CD14-positive monocyte (primary cell): Measurements from ENCODE around the gene HLA-DOB. TPM values are rescaled to one million over a fixed set of nuclear protein-coding genes. Genes with fewer than 3 reads are reported as not detected.

ENCODE experiments used
- DNase-seq, 3 donors: peaks; one replicate each; pipeline ENCODE4 v3.0.0-alpha.2; 2011 to 2022
- H2AFZ ChIP-seq: 2 replicates; pipeline ENCODE4 v1.6.0; 2012; ENCODE audit warnings: mild to moderate bottlenecking, low read depth, low read length, inconsistent platforms; ENCODE audit not compliant: insufficient read depth, poor library complexity, severe bottlenecking
- H3K27ac ChIP-seq, 2 donors: 1 replicate in 1 of 2; 2 replicates in 1 of 2; pipeline ENCODE4 v1.5.1; 2012 to 2013; ENCODE audit warnings: low read length in 2 of 2, control low read depth in 1 of 2, inconsistent platforms in 1 of 2, low read depth in 1 of 2, mild to moderate bottlenecking in 1 of 2
- H3K27me3 ChIP-seq, 2 donors: one replicate each; pipeline versions ENCODE4 v1.6.0 to v1.6.1; 2011 to 2013; ENCODE audit warnings: low read length in 2 of 2; ENCODE audit not compliant: control insufficient read depth in 2 of 2, insufficient read depth in 2 of 2
- H3K36me3 ChIP-seq, 2 donors: replicated peaks in 1 of 2; 1 replicate in 1 of 2; 2 replicates in 1 of 2; pipeline versions ENCODE4 v1.5.1 to v1.6.1; 2012 to 2013; ENCODE audit warnings: low read length in 2 of 2, control low read depth in 1 of 2, inconsistent platforms in 1 of 2, mild to moderate bottlenecking in 1 of 2; ENCODE audit not compliant: insufficient read depth in 2 of 2, control insufficient read depth in 1 of 2
- H3K4me1 ChIP-seq, 2 donors: 1 replicate in 1 of 2; 2 replicates in 1 of 2; pipeline versions ENCODE4 v1.5.1 to v1.6.1; 2012 to 2013; ENCODE audit warnings: low read length in 2 of 2, control low read depth in 1 of 2, inconsistent platforms in 1 of 2, mild to moderate bottlenecking in 1 of 2, moderate library complexity in 1 of 2; ENCODE audit not compliant: insufficient read depth in 2 of 2, control insufficient read depth in 1 of 2
- H3K4me2 ChIP-seq: replicated peaks from 2 replicates; pipeline ENCODE3; 2012; ENCODE audit warnings: low read length, moderate library complexity, mild to moderate bottlenecking; ENCODE audit not compliant: poor library complexity, severe bottlenecking; ENCODE audit errors: extremely low read depth
- H3K4me3 ChIP-seq, 3 experiments: fragments of 200-600 bp in 1 of 3; sonication (generic) in 1 of 3; replicated peaks in 1 of 3; 1 replicate in 2 of 3; 2 replicates in 1 of 3; pipeline ENCODE4 v1.5.1; 2011 to 2013; ENCODE audit warnings: low read length in 3 of 3, mild to moderate bottlenecking in 3 of 3, control low read depth in 2 of 3, low read depth in 2 of 3, inconsistent platforms in 1 of 3, moderate library complexity in 1 of 3
- H3K79me2 ChIP-seq: 2 replicates; pipeline ENCODE4 v1.6.0; 2012; ENCODE audit warnings: mild to moderate bottlenecking, control low read depth, inconsistent platforms, low read length, moderate library complexity; ENCODE audit not compliant: insufficient read depth
- H3K9ac ChIP-seq: 2 replicates; pipeline ENCODE4 v1.6.0; 2017; ENCODE audit warnings: low read length, mild to moderate bottlenecking; ENCODE audit not compliant: insufficient read depth, poor library complexity, severe bottlenecking
- H3K9me3 ChIP-seq, 2 donors: replicated peaks in 1 of 2; 1 replicate in 1 of 2; 2 replicates in 1 of 2; pipeline versions ENCODE4 v1.5.1 to v1.6.1; 2012 to 2013; ENCODE audit warnings: low read length in 2 of 2, control low read depth in 1 of 2; ENCODE audit not compliant: control insufficient read depth in 1 of 2, insufficient read depth in 1 of 2
- H4K20me1 ChIP-seq: 2 replicates; pipeline ENCODE4 v1.6.0; 2012; ENCODE audit warnings: mild to moderate bottlenecking, low read length, control low read depth, moderate library complexity; ENCODE audit not compliant: insufficient read depth
- H3K27ac Mint-ChIP-seq, 7 donors: one replicate each; pipeline ENCODE4 v1.8.0; 2020; ENCODE audit warnings: mild to moderate bottlenecking in 7 of 7, mixed read lengths in 7 of 7, moderate library complexity in 6 of 7, inconsistent platforms in 2 of 7
- H3K27me3 Mint-ChIP-seq, 3 donors: one replicate each; pipeline ENCODE4 v1.8.0; 2021 to 2022; ENCODE audit warnings: low read depth in 3 of 3, mild to moderate bottlenecking in 3 of 3, mixed read lengths in 3 of 3, moderate library complexity in 3 of 3, inconsistent platforms in 1 of 3
- H3K36me3 Mint-ChIP-seq, 2 donors: one replicate each; pipeline ENCODE4 v1.8.0; 2020; ENCODE audit warnings: mixed read lengths in 2 of 2, inconsistent platforms in 1 of 2, mild to moderate bottlenecking in 1 of 2
- H3K4me1 Mint-ChIP-seq: one replicate; pipeline ENCODE4 v1.8.0; 2020; ENCODE audit warnings: mild to moderate bottlenecking, mixed read lengths
- H3K4me3 Mint-ChIP-seq, 2 donors: one replicate each; pipeline ENCODE4 v1.8.0; 2020; ENCODE audit warnings: mild to moderate bottlenecking in 2 of 2, mixed read lengths in 2 of 2, moderate library complexity in 1 of 2
- H3K9me3 Mint-ChIP-seq, 7 donors: one replicate each; pipeline ENCODE4 v1.8.0; 2020 to 2022; ENCODE audit warnings: mixed read lengths in 7 of 7, mild to moderate bottlenecking in 6 of 7, moderate library complexity in 6 of 7, inconsistent platforms in 2 of 7
- CTCF ChIP-seq: fragments of 200-600 bp; IDR thresholded peaks from one replicate; pipeline ENCODE4 v1.8.0; 2022; ENCODE audit warnings: antibody characterized with exemption, mild to moderate bottlenecking
- WGBS: methylation state at CpG from one replicate; pipeline ENCODE4 v1.1.5; 2013; ENCODE audit warnings: missing lambda C conversion rate; ENCODE audit not compliant: insufficient coverage; 5-methylcytosine and 5-hydroxymethylcytosine counted together
- intact Hi-C, 2 donors: fragments of 100-400 bp; cut with micrococcal nuclease; formaldehyde crosslinking; loops; one replicate each; pipeline versions ENCODE4 v1.15.0 to v1.15.1; 2023
- polyA plus RNA-seq, 3 donors: library from polyadenylated mRNA; depleted of rRNA in 1 of 3; unstranded in 2 of 3; stranded (reverse) in 1 of 3; fragments of 300-500 nt in 2 of 3; fragments of >200 nt in 1 of 3; fragmentation: Illumina TruSeq in 2 of 3; gene quantifications; 1 replicate in 2 of 3; 2 replicates in 1 of 3; pipeline ENCODE4 v1.2.3, GENCODE V29; 2012 to 2021

The HLA-DOB gene
- polyA plus RNA-seq, 3 donors = 0.25 to 6.2 (median 0.64) TPM

GRCh38 chr6:32764048-32764447 is 52.8 kb downstream of the HLA-DOB start:
- Histone ChIP-seq H4K20me1 (no peaks in the 10 kb centered on the region), H3K9me3 (no peaks in the 10 kb centered on the region), H3K79me2 (no peaks in the 10 kb centered on the region), H3K36me3 (peaks cover 0 to under 1% of the 10 kb centered on the region in 2 donors), H2AFZ (no peak overlapping the region), H3K4me2 (no peak overlapping the region), H3K27me3 (peaks cover 4 to 30% of the 10 kb centered on the region in 2 donors), H3K27ac (no peak overlapping the region), H3K4me1 (peaks cover 4 to 19% of the 10 kb centered on the region in 2 donors), H3K9ac (no peak overlapping the region), H3K4me3 (no peak overlapping the region)
- Mint-ChIP-seq H3K27ac (peak overlapping the region in 1 of 7 donors; percentile 68), H3K4me1 (peaks cover 20% of the 10 kb centered on the region), H3K36me3 (peaks cover 0 to 3% of the 10 kb centered on the region in 2 donors), H3K9me3 (peaks cover 0 to 3% (median 0%) of the 10 kb centered on the region in 7 donors), H3K4me3 (no peak overlapping the region), H3K27me3 (peaks cover 23 to 37% (median 23%) of the 10 kb centered on the region in 3 donors)
- no CpG with 5 or more reads among the region's 1 CpG for WGBS
- intact Hi-C loops = no loop called here
- peak in 1 of 3 donors; percentile 5 for DNase-seq
- no peak for TF ChIP-seq CTCF

DNA sequence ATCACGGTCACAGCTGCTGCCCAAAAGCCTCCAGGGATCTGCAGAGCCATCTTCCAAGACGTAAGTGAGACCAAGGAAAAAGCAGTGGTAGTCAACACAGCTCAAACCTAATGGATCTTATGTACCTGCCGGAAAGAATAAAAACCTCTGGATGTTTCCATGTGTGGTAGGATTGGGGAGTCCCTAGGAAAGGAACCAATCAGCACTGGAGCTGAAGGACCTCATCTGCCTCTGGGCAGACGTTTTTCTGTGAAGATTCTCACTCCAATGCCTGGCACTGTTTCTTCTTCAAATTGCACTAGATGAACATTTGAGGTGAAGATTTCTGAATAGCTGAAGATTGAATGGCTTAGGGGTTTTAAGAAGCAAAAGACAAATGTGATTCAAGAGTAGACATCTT is 53.4 kb downstream of the HLA-DOB start, which contains the start of gene HLA-DQB2:
TSS of gene HLA-DQB2 (minus strand) at position 112 of the 400 bp plus-strand sequence. CDS start at position 50, 62 bp downstream.
- no peak for TF ChIP-seq CTCF
- peak in 2 of 3 donors; percentile 25 for DNase-seq
- no peaks in the 10 kb centered on the region for H4K20me1 ChIP-seq
- Mint-ChIP-seq H3K4me1 (peaks cover 20% of the 10 kb centered on the region), H3K36me3 (peaks cover 0 to 6% of the 10 kb centered on the region in 2 donors), H3K27ac (peak within 1 kb of the TSS in 3 of 7 donors; percentile 36 to 68 (median 38)), H3K27me3 (peaks cover 19 to 32% (median 23%) of the 10 kb centered on the region in 3 donors), H3K4me3 (peak within 1 kb of the TSS; percentile 22 to 61), H3K9me3 (peaks cover 0 to 3% (median 0%) of the 10 kb centered on the region in 7 donors)
- no peaks in the 10 kb centered on the region for H3K79me2 ChIP-seq
- H3K4me2 ChIP-seq = no peak within 1 kb of the TSS
- intact Hi-C loops = no loop called here
- H2AFZ ChIP-seq = no peak within 1 kb of the TSS
- 50% methylated on average over 2 of the region's 4 CpGs for WGBS
- H3K4me3 ChIP-seq = no peak within 1 kb of the TSS
- peaks cover 4 to 24% of the 10 kb centered on the region in 2 donors for H3K27me3 ChIP-seq
- peaks cover 4 to 19% of the 10 kb centered on the region in 2 donors for H3K4me1 ChIP-seq
- no peak within 1 kb of the TSS for H3K9ac ChIP-seq
- H3K27ac ChIP-seq = no peak within 1 kb of the TSS
- H3K36me3 ChIP-seq = peaks cover 0 to 4% of the 10 kb centered on the region in 2 donors
- no peaks in the 10 kb centered on the region for H3K9me3 ChIP-seq

Other genes starting within 250 kb of the HLA-DOB start
- 1,000 to 10,000 TPM in 2 of 3 donors, 100 to 1,000 TPM in 1; 928 to 2,792 (median 2,645) TPM for gene HLA-DRB1, start 227.2 kb downstream of the HLA-DOB start, polyA plus RNA-seq
- 100 to 1,000 TPM in 2 of 3 donors, 10 to 100 TPM in 1; 98.1 to 191 (median 117) TPM for gene HLA-DQA1, start 179.6 kb downstream of the HLA-DOB start, polyA plus RNA-seq
- 100 to 1,000 TPM in 2 of 3 donors, 10 to 100 TPM in 1; 66.7 to 638 (median 246) TPM for gene HLA-DQB1, start 150.3 kb downstream of the HLA-DOB start, polyA plus RNA-seq
- gene HLA-DQA2, start 75.6 kb downstream of the HLA-DOB start, polyA plus RNA-seq = 10 to 100 TPM in 2 of 3 donors, under 1 TPM in 1; 0.24 to 53.5 (median 15.5) TPM
- 10 to 100 TPM in 1 of 3 donors, 1 to 10 TPM in 1, not detected in 1; 4.4 to 37.5 TPM for gene HLA-DQB2, start 53.5 kb downstream of the HLA-DOB start, polyA plus RNA-seq
- gene TAP2, start 21.7 kb upstream of the HLA-DOB start, polyA plus RNA-seq = 10 to 100 TPM; 12.6 to 48.7 (median 25.9) TPM
- gene PSMB8, start 27.0 kb upstream of the HLA-DOB start, polyA plus RNA-seq = 100 to 1,000 TPM; 164 to 534 (median 487) TPM
- 100 to 1,000 TPM; 119 to 221 (median 204) TPM for gene TAP1, start 36.7 kb upstream of the HLA-DOB start, polyA plus RNA-seq
- gene PSMB9, start 37.2 kb upstream of the HLA-DOB start, polyA plus RNA-seq = 100 to 1,000 TPM; 204 to 405 (median 350) TPM
- 100 to 1,000 TPM; 510 to 924 (median 726) TPM for gene HLA-DMB, start 124.0 kb upstream of the HLA-DOB start, polyA plus RNA-seq
- gene HLA-DMA, start 136.1 kb upstream of the HLA-DOB start, polyA plus RNA-seq = 100 to 1,000 TPM; 434 to 526 (median 515) TPM
- gene BRD2, start 151.6 kb upstream of the HLA-DOB start, polyA plus RNA-seq = 100 to 1,000 TPM in 1 of 3 donors, 10 to 100 TPM in 1, 1 to 10 TPM in 1; 9.6 to 475 (median 21.7) TPM
- gene HLA-DOA, start 192.6 kb upstream of the HLA-DOB start, polyA plus RNA-seq = 10 to 100 TPM in 1 of 3 donors, 1 to 10 TPM in 2; 2.8 to 15.4 (median 9.1) TPM